K562 (cell line): ENCODE data around the gene KLHL18. TPM values are rescaled to one million over a fixed set of nuclear protein-coding genes. Genes with fewer than 3 reads are reported as not detected.

Experiments
- CREB1 ChIP-seq, 2 experiments: sonication (generic) in 1 of 2; formaldehyde crosslinking in 1 of 2; IDR thresholded peaks; 2 replicates each; pipeline versions ENCODE4 v1.6.1 to v1.8.0; 2012 to 2022; ENCODE audit warnings: inconsistent platforms in 1 of 2, mild to moderate bottlenecking in 1 of 2, missing genetic modification reagents in 1 of 2, moderate library complexity in 1 of 2
- CREBBP ChIP-seq: IDR thresholded peaks from one replicate; pipeline ENCODE4 v1.6.1; 2012; ENCODE audit warnings: low read depth, mild to moderate bottlenecking, control low read depth, inconsistent platforms, low read length
- CTBP1 ChIP-seq: fragments of 450-650 bp; IDR thresholded peaks from 2 replicates; pipeline ENCODE4 v1.6.1; 2016; ENCODE audit warnings: borderline replicate concordance
- FOXJ2 ChIP-seq: fragments of 200-800 bp; sonication (Bioruptor generic); IDR thresholded peaks from 2 replicates; pipeline ENCODE4 v1.6.1; 2016; ENCODE audit warnings: missing genetic modification characterization, missing compliant biosample characterization
- FOXP1 ChIP-seq: sonication (generic); formaldehyde crosslinking; IDR thresholded peaks from 2 replicates; pipeline ENCODE4 v1.8.0; 2022; ENCODE audit warnings: mild to moderate bottlenecking, missing genetic modification reagents
- HNRNPK ChIP-seq: fragments of 200-400 bp; formaldehyde crosslinking; IDR thresholded peaks from one replicate; pipeline ENCODE4 v1.6.1; 2018; ENCODE audit warnings: mild to moderate bottlenecking, low read depth, low read length; ENCODE audit not compliant: poor library complexity, severe bottlenecking
- L3MBTL2 ChIP-seq: fragments of 450-650 bp; IDR thresholded peaks from 2 replicates; pipeline ENCODE4 v1.6.1; 2016; ENCODE audit warnings: mild to moderate bottlenecking, moderate library complexity
- MEIS2 ChIP-seq: fragments of 450-650 bp; IDR thresholded peaks from 2 replicates; pipeline ENCODE4 v1.6.1; 2014; ENCODE audit warnings: mild to moderate bottlenecking; ENCODE audit not compliant: partially characterized antibody
- NR2F6 ChIP-seq: fragments of 450-650 bp; formaldehyde crosslinking; IDR thresholded peaks from 2 replicates; pipeline ENCODE4 v1.4.0; 2020; ENCODE audit warnings: mild to moderate bottlenecking
- RBM34 ChIP-seq: fragments of 200-400 bp; formaldehyde crosslinking; IDR thresholded peaks from 2 replicates; pipeline ENCODE4 v1.6.1; 2018; ENCODE audit warnings: low read length, borderline replicate concordance; ENCODE audit not compliant: insufficient read depth
- SMARCE1 ChIP-seq: fragments of 450-650 bp; IDR thresholded peaks from 2 replicates; pipeline ENCODE4 v1.7.1; 2016; ENCODE audit warnings: mild to moderate bottlenecking
- ZEB2 ChIP-seq: fragments of 450-650 bp; IDR thresholded peaks from 2 replicates; pipeline ENCODE4 v1.6.1; 2016
- polyA plus RNA-seq, 8 experiments: library from polyadenylated mRNA; depleted of rRNA in 4 of 8; stranded (reverse) in 5 of 8; unstranded in 3 of 8; fragments of >200 nt; fragmentation: Nextera tagmentation in 2 of 8; fragmentation: Illumina TruSeq in 1 of 8; extraction: Ambion mirVana in 2 of 8; extraction: Trizol in 1 of 8; gene quantifications; 2 replicates each; pipeline versions ENCODE4 v1.2.1 to v1.2.3, GENCODE V29; 2011 to 2014; ENCODE audit warnings: inconsistent platforms in 1 of 8, missing spikeins in 1 of 8
- total RNA-seq, 7 experiments: library from RNA; depleted of rRNA in 6 of 7; stranded (reverse); fragments of >200 nt in 6 of 7; fragmentation: Illumina TruSeq in 2 of 7; extraction: Trizol in 2 of 7; gene quantifications; 2 replicates each; pipeline versions ENCODE4 v1.2.1 to v1.2.3, GENCODE V29; 2011 to 2021; ENCODE audit warnings: low replicate concordance in 1 of 7
- TF ChIP-seq, protein P1 (sequence below): fragments of 250-450 bp; sonication (Bioruptor Pico); IDR thresholded peaks from 2 replicates; pipeline ENCODE4 v1.4.0; 2020; ENCODE audit warnings: mild to moderate bottlenecking
- TF ChIP-seq, protein P2 (sequence below): sonication (generic); formaldehyde crosslinking; IDR thresholded peaks from 2 replicates; pipeline ENCODE4 v1.5.0; 2020; ENCODE audit warnings: missing genetic modification reagents
- TF ChIP-seq, protein P3 (sequence below): sonication (generic); formaldehyde crosslinking; IDR thresholded peaks from 2 replicates; pipeline ENCODE4 v1.8.1; 2023; ENCODE audit warnings: mild to moderate bottlenecking, missing genetic modification reagents
- TF ChIP-seq, protein P4 (sequence below): fragments of 250-450 bp; sonication (Bioruptor Pico); IDR thresholded peaks from 2 replicates; pipeline ENCODE4 v1.8.0; 2021; ENCODE audit warnings: mild to moderate bottlenecking, moderate library complexity
- TF ChIP-seq, protein P5 (sequence below): fragments of 200-400 bp; formaldehyde crosslinking; IDR thresholded peaks from 2 replicates; pipeline ENCODE4 v1.6.1; 2017; ENCODE audit warnings: mild to moderate bottlenecking, low read depth, low read length, moderate library complexity
- TF ChIP-seq, protein P6 (sequence below): fragments of 250-450 bp; sonication (Bioruptor Pico); IDR thresholded peaks from 2 replicates; pipeline ENCODE4 v1.5.0; 2021

KLHL18 gene
- total and polyA plus RNA-seq, 9 of the 15 experiments (the other 6 are each of a cell fraction or from before 2014, with no cell fraction given): 26.7 to 97.5 (median 48.7) TPM

DNA sequence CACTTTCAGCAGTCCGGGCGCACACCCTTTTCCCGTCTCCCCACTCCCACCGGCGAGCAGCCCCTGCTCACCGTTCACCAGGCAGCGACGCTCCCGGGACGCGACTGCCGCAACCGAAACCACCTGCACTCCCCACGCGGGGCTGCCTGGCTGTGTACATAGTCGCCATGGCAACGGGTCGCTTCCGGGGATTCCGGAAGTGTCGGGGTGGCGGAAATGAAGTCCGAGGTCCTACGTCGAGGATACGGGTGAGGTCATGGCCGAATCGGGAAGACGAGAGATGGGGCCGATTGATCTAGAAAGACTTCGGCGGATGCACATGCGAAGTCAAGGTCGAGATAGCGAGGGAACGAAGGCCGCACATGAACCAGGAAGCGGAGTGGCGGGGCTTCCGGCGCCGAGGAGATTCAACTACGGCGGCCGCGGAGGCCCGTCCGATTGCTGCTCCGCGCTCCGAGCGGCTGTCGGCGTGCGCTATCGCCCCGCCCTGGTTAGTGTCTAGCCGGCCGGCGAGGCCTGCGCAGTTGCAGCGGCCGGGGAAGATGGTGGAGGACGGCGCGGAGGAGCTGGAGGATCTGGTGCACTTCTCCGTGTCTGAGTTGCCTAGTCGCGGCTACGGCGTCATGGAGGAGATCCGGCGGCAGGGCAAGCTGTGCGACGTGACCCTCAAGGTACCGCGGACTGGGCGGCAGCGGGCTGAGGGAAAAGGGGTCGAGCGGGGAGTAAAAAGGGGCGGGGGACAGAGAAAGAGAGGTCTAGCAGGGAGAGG, at the start of gene KLHL18, which contains the start of gene KIF9 (continued):
- TF ChIP-seq, protein P1, sequence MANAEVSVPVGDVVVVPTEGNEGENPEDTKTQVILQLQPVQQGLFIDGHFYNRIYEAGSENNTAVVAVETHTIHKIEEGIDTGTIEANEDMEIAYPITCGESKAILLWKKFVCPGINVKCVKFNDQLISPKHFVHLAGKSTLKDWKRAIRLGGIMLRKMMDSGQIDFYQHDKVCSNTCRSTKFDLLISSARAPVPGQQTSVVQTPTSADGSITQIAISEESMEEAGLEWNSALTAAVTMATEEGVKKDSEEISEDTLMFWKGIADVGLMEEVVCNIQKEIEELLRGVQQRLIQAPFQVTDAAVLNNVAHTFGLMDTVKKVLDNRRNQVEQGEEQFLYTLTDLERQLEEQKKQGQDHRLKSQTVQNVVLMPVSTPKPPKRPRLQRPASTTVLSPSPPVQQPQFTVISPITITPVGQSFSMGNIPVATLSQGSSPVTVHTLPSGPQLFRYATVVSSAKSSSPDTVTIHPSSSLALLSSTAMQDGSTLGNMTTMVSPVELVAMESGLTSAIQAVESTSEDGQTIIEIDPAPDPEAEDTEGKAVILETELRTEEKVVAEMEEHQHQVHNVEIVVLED (CRISPR knock-in tag): peak; percentile 63
- TF ChIP-seq, protein P2, sequence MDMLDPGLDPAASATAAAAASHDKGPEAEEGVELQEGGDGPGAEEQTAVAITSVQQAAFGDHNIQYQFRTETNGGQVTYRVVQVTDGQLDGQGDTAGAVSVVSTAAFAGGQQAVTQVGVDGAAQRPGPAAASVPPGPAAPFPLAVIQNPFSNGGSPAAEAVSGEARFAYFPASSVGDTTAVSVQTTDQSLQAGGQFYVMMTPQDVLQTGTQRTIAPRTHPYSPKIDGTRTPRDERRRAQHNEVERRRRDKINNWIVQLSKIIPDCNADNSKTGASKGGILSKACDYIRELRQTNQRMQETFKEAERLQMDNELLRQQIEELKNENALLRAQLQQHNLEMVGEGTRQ (CRISPR knock-in tag): no peak; the same call in 1 of the 2 replicates
- no peak for TF ChIP-seq NR2F6 (CRISPR knock-in tag)
- TF ChIP-seq ZEB2: no peak; the same call in 1 of the 2 replicates
- TF ChIP-seq L3MBTL2: peak; percentile 88
- TF ChIP-seq CREB1 (IDR thresholded peaks at IDR 0.05): peak; percentile 94
- peak; percentile 90 for TF ChIP-seq CREB1 (CRISPR knock-in tag; IDR thresholded peaks at IDR 0.05)
- TF ChIP-seq, protein P3, sequence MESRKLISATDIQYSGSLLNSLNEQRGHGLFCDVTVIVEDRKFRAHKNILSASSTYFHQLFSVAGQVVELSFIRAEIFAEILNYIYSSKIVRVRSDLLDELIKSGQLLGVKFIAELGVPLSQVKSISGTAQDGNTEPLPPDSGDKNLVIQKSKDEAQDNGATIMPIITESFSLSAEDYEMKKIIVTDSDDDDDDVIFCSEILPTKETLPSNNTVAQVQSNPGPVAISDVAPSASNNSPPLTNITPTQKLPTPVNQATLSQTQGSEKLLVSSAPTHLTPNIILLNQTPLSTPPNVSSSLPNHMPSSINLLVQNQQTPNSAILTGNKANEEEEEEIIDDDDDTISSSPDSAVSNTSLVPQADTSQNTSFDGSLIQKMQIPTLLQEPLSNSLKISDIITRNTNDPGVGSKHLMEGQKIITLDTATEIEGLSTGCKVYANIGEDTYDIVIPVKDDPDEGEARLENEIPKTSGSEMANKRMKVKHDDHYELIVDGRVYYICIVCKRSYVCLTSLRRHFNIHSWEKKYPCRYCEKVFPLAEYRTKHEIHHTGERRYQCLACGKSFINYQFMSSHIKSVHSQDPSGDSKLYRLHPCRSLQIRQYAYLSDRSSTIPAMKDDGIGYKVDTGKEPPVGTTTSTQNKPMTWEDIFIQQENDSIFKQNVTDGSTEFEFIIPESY (CRISPR knock-in tag): no peak
- TF ChIP-seq RBM34: no peak
- TF ChIP-seq, protein P4, sequence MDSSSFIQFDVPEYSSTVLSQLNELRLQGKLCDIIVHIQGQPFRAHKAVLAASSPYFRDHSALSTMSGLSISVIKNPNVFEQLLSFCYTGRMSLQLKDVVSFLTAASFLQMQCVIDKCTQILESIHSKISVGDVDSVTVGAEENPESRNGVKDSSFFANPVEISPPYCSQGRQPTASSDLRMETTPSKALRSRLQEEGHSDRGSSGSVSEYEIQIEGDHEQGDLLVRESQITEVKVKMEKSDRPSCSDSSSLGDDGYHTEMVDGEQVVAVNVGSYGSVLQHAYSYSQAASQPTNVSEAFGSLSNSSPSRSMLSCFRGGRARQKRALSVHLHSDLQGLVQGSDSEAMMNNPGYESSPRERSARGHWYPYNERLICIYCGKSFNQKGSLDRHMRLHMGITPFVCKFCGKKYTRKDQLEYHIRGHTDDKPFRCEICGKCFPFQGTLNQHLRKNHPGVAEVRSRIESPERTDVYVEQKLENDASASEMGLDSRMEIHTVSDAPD (CRISPR knock-in tag): no peak
- TF ChIP-seq FOXP1 (CRISPR knock-in tag): peak; percentile 96; the same call in 1 of the 2 replicates
- peak; percentile 100 for TF ChIP-seq FOXJ2
- TF ChIP-seq SMARCE1: peak; percentile 63
- TF ChIP-seq, protein P5, sequence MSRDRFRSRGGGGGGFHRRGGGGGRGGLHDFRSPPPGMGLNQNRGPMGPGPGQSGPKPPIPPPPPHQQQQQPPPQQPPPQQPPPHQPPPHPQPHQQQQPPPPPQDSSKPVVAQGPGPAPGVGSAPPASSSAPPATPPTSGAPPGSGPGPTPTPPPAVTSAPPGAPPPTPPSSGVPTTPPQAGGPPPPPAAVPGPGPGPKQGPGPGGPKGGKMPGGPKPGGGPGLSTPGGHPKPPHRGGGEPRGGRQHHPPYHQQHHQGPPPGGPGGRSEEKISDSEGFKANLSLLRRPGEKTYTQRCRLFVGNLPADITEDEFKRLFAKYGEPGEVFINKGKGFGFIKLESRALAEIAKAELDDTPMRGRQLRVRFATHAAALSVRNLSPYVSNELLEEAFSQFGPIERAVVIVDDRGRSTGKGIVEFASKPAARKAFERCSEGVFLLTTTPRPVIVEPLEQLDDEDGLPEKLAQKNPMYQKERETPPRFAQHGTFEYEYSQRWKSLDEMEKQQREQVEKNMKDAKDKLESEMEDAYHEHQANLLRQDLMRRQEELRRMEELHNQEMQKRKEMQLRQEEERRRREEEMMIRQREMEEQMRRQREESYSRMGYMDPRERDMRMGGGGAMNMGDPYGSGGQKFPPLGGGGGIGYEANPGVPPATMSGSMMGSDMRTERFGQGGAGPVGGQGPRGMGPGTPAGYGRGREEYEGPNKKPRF: no peak
- TF ChIP-seq HNRNPK: peak; percentile 20
- TF ChIP-seq MEIS2: peak; percentile 61
- TF ChIP-seq, protein P6, sequence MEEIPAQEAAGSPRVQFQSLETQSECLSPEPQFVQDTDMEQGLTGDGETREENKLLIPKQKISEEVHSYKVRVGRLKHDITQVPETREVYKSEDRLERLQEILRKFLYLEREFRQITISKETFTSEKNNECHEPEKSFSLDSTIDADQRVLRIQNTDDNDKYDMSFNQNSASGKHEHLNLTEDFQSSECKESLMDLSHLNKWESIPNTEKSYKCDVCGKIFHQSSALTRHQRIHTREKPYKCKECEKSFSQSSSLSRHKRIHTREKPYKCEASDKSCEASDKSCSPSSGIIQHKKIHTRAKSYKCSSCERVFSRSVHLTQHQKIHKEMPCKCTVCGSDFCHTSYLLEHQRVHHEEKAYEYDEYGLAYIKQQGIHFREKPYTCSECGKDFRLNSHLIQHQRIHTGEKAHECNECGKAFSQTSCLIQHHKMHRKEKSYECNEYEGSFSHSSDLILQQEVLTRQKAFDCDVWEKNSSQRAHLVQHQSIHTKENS: no peak
- no peak for TF ChIP-seq CREBBP
- peak; percentile 87 for TF ChIP-seq CTBP1
